Keratinocyte (primary cell): ENCODE results near the gene TMEM163. TPM values are rescaled to one million over a fixed set of nuclear protein-coding genes. Genes with fewer than 3 reads are reported as not detected.

Experiments
- DNase-seq: peaks from one replicate; pipeline ENCODE4 v3.0.0-alpha.2; 2011; ENCODE audit warnings: low read depth, missing footprints, low spot score
- FAIRE-seq: peaks from 2 replicates; lab custom pipeline; 2011; peaks lifted over from hg19 to GRCh38; lab: Jason Lieb, UNC
- H2AFZ ChIP-seq: 2 replicates; pipeline ENCODE4 v1.6.0; 2012; ENCODE audit warnings: low read length, control low read depth, inconsistent platforms; ENCODE audit not compliant: control insufficient read depth
- H3K27ac ChIP-seq: 2 replicates; pipeline ENCODE4 v1.5.1; 2011; ENCODE audit warnings: low read length; ENCODE audit not compliant: control insufficient read depth, insufficient read depth
- H3K27me3 ChIP-seq: 3 replicates; pipeline ENCODE4 v1.6.0; 2011; ENCODE audit warnings: low read length; ENCODE audit not compliant: control insufficient read depth, insufficient read depth; ENCODE audit errors: extremely low read depth
- H3K36me3 ChIP-seq, 2 experiments: 2 replicates in 1 of 2; 3 replicates in 1 of 2; pipeline ENCODE4 v1.5.1; 2011; ENCODE audit warnings: low read length in 2 of 2, mild to moderate bottlenecking in 1 of 2; ENCODE audit not compliant: control insufficient read depth in 2 of 2, insufficient read depth in 2 of 2; ENCODE audit errors: extremely low read depth in 1 of 2
- H3K4me1 ChIP-seq: 3 replicates; pipeline ENCODE4 v1.5.1; 2011; ENCODE audit warnings: low read length; ENCODE audit not compliant: control insufficient read depth, insufficient read depth; ENCODE audit errors: extremely low read depth
- H3K4me2 ChIP-seq: 3 replicates; pipeline ENCODE4 v1.6.0; 2011; ENCODE audit warnings: low read depth, low read length; ENCODE audit not compliant: control insufficient read depth, insufficient read depth; ENCODE audit errors: extremely low read depth
- H3K4me3 ChIP-seq, 3 experiments: fragments of 200-600 bp in 1 of 3; sonication (generic) in 1 of 3; 2 replicates in 2 of 3; 3 replicates in 1 of 3; pipeline ENCODE4 v1.5.1; 2011 to 2016; ENCODE audit warnings: low read length in 3 of 3, mild to moderate bottlenecking in 3 of 3, control low read depth in 2 of 3, inconsistent platforms in 1 of 3, low read depth in 1 of 3, mixed read lengths in 1 of 3, mixed run types in 1 of 3, moderate library complexity in 1 of 3; ENCODE audit not compliant: control insufficient read depth in 2 of 3, insufficient read depth in 2 of 3; ENCODE audit errors: extremely low read depth in 1 of 3
- H3K79me2 ChIP-seq: 2 replicates; pipeline ENCODE4 v1.6.0; 2012; ENCODE audit warnings: low read length; ENCODE audit not compliant: control insufficient read depth, insufficient read depth
- H3K9ac ChIP-seq: 3 replicates; pipeline ENCODE4 v1.6.0; 2011; ENCODE audit warnings: low read length; ENCODE audit not compliant: control insufficient read depth, insufficient read depth; ENCODE audit errors: extremely low read depth
- H3K9me1 ChIP-seq: 3 replicates; pipeline ENCODE4 v1.6.0; 2011; ENCODE audit warnings: low read length; ENCODE audit not compliant: control insufficient read depth, insufficient read depth; ENCODE audit errors: extremely low read depth
- H3K9me3 ChIP-seq: 2 replicates; pipeline ENCODE4 v1.5.1; 2012; ENCODE audit warnings: low read depth, low read length; ENCODE audit not compliant: control insufficient read depth
- H4K20me1 ChIP-seq: 3 replicates; pipeline ENCODE4 v1.6.0; 2011; ENCODE audit warnings: low read length; ENCODE audit not compliant: control insufficient read depth, insufficient read depth; ENCODE audit errors: extremely low read depth
- EZH2 ChIP-seq: IDR thresholded peaks from one replicate; pipeline ENCODE4 v1.6.1; 2012; ENCODE audit warnings: inconsistent platforms, mild to moderate bottlenecking, low read length, moderate library complexity
- dilution Hi-C: fragments of 300-500 bp; cut with MboI; formaldehyde crosslinking; loops from one replicate; pipeline ENCODE4 v1.7.0; 2020; ENCODE audit warnings: low sequenced_read_pairs; ENCODE audit not compliant: extremely low pct_ligation_motif_present
- polyA plus RNA-seq, 5 experiments: library from polyadenylated mRNA; depleted of rRNA in 3 of 5; stranded (reverse) in 3 of 5; stranded (forward) in 1 of 5; unstranded in 1 of 5; fragments of >200 nt; gene quantifications; 1 replicate in 1 of 5; 2 replicates in 3 of 5; 3 replicates in 1 of 5; pipeline versions ENCODE4 v1.2.1 to v1.2.3, GENCODE V29; 2011 to 2012; ENCODE audit warnings: missing spikeins in 2 of 5, low read depth in 1 of 5, low replicate concordance in 1 of 5
- TF ChIP-seq, protein P1 (sequence below), 3 experiments: IDR thresholded peaks in 1 of 3; conservative IDR thresholded peaks in 1 of 3; optimal IDR thresholded peaks in 1 of 3; 2 replicates in 2 of 3; 3 replicates in 1 of 3; pipeline versions ENCODE3 to v1.5.1; 2011; ENCODE audit warnings: low read length in 3 of 3, mild to moderate bottlenecking in 3 of 3, moderate library complexity in 2 of 3, control low read depth in 1 of 3, inconsistent platforms in 1 of 3; ENCODE audit not compliant: insufficient read depth in 2 of 3; ENCODE audit errors: extremely low read depth in 1 of 3

The TMEM163 gene
- polyA plus RNA-seq, 1 donor (not counting 4 experiments of a cell fraction or from before 2014, with no cell fraction given), result not detected

DNA sequence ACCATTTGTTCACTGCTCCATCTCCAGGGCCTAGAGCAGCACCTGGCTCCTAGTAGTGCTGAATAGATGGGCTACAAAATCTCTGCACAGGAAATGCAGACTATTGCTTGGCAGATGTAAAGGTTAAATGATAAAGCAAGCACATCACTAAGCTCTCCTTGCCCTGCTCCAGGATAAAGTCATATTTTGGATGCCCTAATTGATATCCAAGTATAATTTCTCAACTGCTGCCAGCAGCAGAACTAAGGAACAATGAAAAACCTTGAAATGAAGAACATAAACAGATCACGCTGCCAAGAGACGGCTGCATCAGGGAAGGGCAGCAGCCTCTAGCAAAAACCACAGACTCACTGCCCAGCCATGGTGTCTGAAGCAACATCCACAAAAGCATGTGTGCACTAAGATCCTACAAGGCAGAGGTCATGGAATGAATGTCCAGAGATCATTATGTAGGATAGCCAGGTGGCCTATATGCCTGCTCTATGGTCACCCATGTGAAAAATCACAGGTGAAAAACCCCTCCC lies 134.7 kb downstream of the TMEM163 start:
- dilution Hi-C loops, result no loop called here
- Histone ChIP-seq H3K36me3 (no peaks in the 10 kb centered on the region), H3K4me2 (no peak overlapping the region), H3K4me3 (no peak overlapping the region), H3K27ac (no peak overlapping the region), H3K9me1 (no peaks in the 10 kb centered on the region), H3K9me3 (no peaks in the 10 kb centered on the region), H2AFZ (no peak overlapping the region), H3K9ac (no peak overlapping the region), H3K4me1 (no peaks in the 10 kb centered on the region), H4K20me1 (no peaks in the 10 kb centered on the region), H3K27me3 (no peaks in the 10 kb centered on the region), H3K79me2 (no peaks in the 10 kb centered on the region)
- no peak for FAIRE-seq
- no peak for DNase-seq
- TF ChIP-seq, protein P1, sequence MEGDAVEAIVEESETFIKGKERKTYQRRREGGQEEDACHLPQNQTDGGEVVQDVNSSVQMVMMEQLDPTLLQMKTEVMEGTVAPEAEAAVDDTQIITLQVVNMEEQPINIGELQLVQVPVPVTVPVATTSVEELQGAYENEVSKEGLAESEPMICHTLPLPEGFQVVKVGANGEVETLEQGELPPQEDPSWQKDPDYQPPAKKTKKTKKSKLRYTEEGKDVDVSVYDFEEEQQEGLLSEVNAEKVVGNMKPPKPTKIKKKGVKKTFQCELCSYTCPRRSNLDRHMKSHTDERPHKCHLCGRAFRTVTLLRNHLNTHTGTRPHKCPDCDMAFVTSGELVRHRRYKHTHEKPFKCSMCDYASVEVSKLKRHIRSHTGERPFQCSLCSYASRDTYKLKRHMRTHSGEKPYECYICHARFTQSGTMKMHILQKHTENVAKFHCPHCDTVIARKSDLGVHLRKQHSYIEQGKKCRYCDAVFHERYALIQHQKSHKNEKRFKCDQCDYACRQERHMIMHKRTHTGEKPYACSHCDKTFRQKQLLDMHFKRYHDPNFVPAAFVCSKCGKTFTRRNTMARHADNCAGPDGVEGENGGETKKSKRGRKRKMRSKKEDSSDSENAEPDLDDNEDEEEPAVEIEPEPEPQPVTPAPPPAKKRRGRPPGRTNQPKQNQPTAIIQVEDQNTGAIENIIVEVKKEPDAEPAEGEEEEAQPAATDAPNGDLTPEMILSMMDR (optimal IDR thresholded peaks at IDR 0.05 in 1 of 3, IDR thresholded peaks at IDR 0.05 in 1 of 3, conservative IDR thresholded peaks at IDR 0.05 in 1 of 3; ENCODE audit: extremely low read depth in 1 of 3, insufficient read depth in 2 of 3, low read length in 3 of 3), result no peak
- no peak for TF ChIP-seq EZH2

GRCh38 chr2:134583462-134583861 lies 135.3 kb downstream of the TMEM163 start:
- FAIRE-seq, result no peak
- Histone ChIP-seq H3K4me3 (no peak overlapping the region), H3K4me1 (no peaks in the 10 kb centered on the region), H3K27ac (no peak overlapping the region), H3K9me3 (no peaks in the 10 kb centered on the region), H3K79me2 (no peaks in the 10 kb centered on the region), H4K20me1 (no peaks in the 10 kb centered on the region), H3K27me3 (no peaks in the 10 kb centered on the region), H3K4me2 (no peak overlapping the region), H2AFZ (no peak overlapping the region), H3K36me3 (no peaks in the 10 kb centered on the region), H3K9me1 (no peaks in the 10 kb centered on the region), H3K9ac (no peak overlapping the region)
- no peak for DNase-seq
- dilution Hi-C loops, result no loop called here
- TF ChIP-seq, protein P1 (optimal IDR thresholded peaks at IDR 0.05 in 1 of 3, IDR thresholded peaks at IDR 0.05 in 1 of 3, conservative IDR thresholded peaks at IDR 0.05 in 1 of 3; ENCODE audit: extremely low read depth in 1 of 3, insufficient read depth in 2 of 3, low read length in 3 of 3), result no peak
- no peak for TF ChIP-seq EZH2
